SK-N-SH treated with all-trans-retinoic acid at 6 μM for 48 hours (cell line): ENCODE results near the gene LRRC4C.
A peak's percentile ranks its signal among the peaks of the same experiment; 100 is the strongest.

ENCODE experiments used
- ATAC-seq: fragments of 200-7000 bp; cut with Tn5 transposase; 3 replicates; pipeline ENCODE4 v1.9.1; 2020; ENCODE audit warnings: mild to moderate bottlenecking, moderate library complexity
- ARNTL ChIP-seq: fragments of 450-650 bp; formaldehyde crosslinking; IDR thresholded peaks from 2 replicates; pipeline ENCODE4 v1.5.0; 2020; ENCODE audit warnings: low read depth, mild to moderate bottlenecking, moderate library complexity, borderline replicate concordance
- BACH2 ChIP-seq: fragments of 250-450 bp; sonication (Bioruptor Pico); IDR thresholded peaks from 2 replicates; pipeline ENCODE4 v1.9.0; 2021; ENCODE audit warnings: mild to moderate bottlenecking, borderline replicate concordance
- ESRRG ChIP-seq: fragments of 250-450 bp; sonication (Bioruptor Pico); IDR thresholded peaks from 2 replicates; pipeline ENCODE4 v1.6.1; 2021; ENCODE audit warnings: mild to moderate bottlenecking
- GLIS3 ChIP-seq: fragments of 250-450 bp; sonication (Bioruptor Pico); IDR thresholded peaks from 2 replicates; pipeline ENCODE4 v1.5.0; 2020; ENCODE audit warnings: mild to moderate bottlenecking, moderate library complexity
- ISL1 ChIP-seq: fragments of 250-450 bp; sonication (Bioruptor Pico); IDR thresholded peaks from 2 replicates; pipeline ENCODE4 v2.1.2; 2022; ENCODE audit warnings: mild to moderate bottlenecking, moderate library complexity
- OSR1 ChIP-seq: fragments of 250-450 bp; sonication (Bioruptor Pico); IDR thresholded peaks from 2 replicates; pipeline ENCODE4 v1.8.0; 2022; ENCODE audit warnings: moderate library complexity, mild to moderate bottlenecking, inconsistent platforms
- RARB ChIP-seq: fragments of 250-450 bp; sonication (Bioruptor Pico); IDR thresholded peaks from 2 replicates; pipeline ENCODE4 v1.8.0; 2021; ENCODE audit warnings: mild to moderate bottlenecking, moderate library complexity
- SNAI2 ChIP-seq: fragments of 250-450 bp; sonication (Bioruptor Pico); IDR thresholded peaks from 2 replicates; pipeline ENCODE4 v1.5.0; 2020; ENCODE audit warnings: mild to moderate bottlenecking, moderate library complexity
- TCF4 ChIP-seq: fragments of 250-450 bp; sonication (Bioruptor Pico); IDR thresholded peaks from 2 replicates; pipeline ENCODE4 v1.8.0; 2021; ENCODE audit warnings: mild to moderate bottlenecking, moderate library complexity, borderline replicate concordance
- TOX ChIP-seq: fragments of 250-450 bp; sonication (Bioruptor Pico); IDR thresholded peaks from 2 replicates; pipeline ENCODE4 v1.8.0; 2021; ENCODE audit warnings: mild to moderate bottlenecking, moderate library complexity, borderline replicate concordance
- ZFP30 ChIP-seq: fragments of 450-650 bp; formaldehyde crosslinking; IDR thresholded peaks from 2 replicates; pipeline ENCODE4 v1.5.0; 2022; ENCODE audit warnings: mild to moderate bottlenecking, moderate library complexity
- ZNF565 ChIP-seq: fragments of 450-650 bp; formaldehyde crosslinking; conservative IDR thresholded peaks from 2 replicates; pipeline ENCODE4 v1.5.0; 2020; ENCODE audit warnings: low read depth, mild to moderate bottlenecking, moderate library complexity
- ZNF70 ChIP-seq: fragments of 450-650 bp; formaldehyde crosslinking; IDR thresholded peaks from 2 replicates; pipeline ENCODE4 v1.5.0; 2020; ENCODE audit warnings: mild to moderate bottlenecking, moderate library complexity
- ZNF8 ChIP-seq: fragments of 450-650 bp; formaldehyde crosslinking; IDR thresholded peaks from 2 replicates; pipeline ENCODE4 v1.5.0; 2020; ENCODE audit warnings: mild to moderate bottlenecking, moderate library complexity
- TF ChIP-seq, protein P1 (sequence below): fragments of 250-450 bp; sonication (Bioruptor Pico); IDR thresholded peaks from 2 replicates; pipeline ENCODE4 v1.5.1; 2021; ENCODE audit warnings: mild to moderate bottlenecking, moderate library complexity
- TF ChIP-seq, protein P2 (sequence below): fragments of 250-450 bp; sonication (Bioruptor Pico); IDR thresholded peaks from 2 replicates; pipeline ENCODE4 v1.8.0; 2021; ENCODE audit warnings: low read depth, mild to moderate bottlenecking, moderate library complexity, borderline replicate concordance
- TF ChIP-seq, protein P3 (sequence below): fragments of 250-450 bp; sonication (Bioruptor Pico); IDR thresholded peaks from 2 replicates; pipeline ENCODE4 v1.5.0; 2020; ENCODE audit warnings: mild to moderate bottlenecking, moderate library complexity

LRRC4C gene

DNA sequence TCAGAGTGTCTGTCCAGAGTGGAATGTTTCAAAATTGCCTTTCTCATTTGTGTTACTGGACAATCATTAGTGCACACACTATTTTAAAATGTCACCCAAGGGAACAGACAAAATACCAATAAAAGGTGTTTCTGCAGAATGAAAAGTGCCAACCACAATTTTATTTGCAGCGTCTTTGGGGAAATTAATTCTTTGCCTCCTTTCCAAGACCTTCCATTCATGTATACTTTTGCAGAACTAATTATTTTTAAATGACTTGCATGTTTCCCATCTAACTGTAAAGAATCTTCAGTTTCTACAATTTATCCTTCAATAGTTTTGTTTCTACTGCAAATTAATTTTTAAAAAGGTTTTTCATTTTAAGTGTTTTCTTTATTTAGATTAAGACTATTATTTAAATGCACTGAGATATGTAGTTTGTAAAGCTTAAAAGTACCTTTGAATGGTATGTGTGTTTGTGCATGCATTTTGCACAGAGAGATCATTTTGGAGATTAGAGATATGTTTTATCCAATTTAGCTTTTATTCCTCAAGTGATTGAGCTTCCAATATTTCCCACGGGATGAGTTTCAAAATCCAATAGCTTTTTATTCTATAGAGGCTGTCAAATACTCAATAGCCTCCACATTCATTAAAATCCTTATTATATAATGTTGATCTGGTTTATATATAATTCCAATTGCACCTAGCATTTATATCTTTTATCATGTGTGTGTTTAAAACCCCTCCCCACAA is 1235.7 kb downstream of the LRRC4C start:
- no peak for TF ChIP-seq GLIS3 (CRISPR knock-in tag)
- TF ChIP-seq, protein P1, sequence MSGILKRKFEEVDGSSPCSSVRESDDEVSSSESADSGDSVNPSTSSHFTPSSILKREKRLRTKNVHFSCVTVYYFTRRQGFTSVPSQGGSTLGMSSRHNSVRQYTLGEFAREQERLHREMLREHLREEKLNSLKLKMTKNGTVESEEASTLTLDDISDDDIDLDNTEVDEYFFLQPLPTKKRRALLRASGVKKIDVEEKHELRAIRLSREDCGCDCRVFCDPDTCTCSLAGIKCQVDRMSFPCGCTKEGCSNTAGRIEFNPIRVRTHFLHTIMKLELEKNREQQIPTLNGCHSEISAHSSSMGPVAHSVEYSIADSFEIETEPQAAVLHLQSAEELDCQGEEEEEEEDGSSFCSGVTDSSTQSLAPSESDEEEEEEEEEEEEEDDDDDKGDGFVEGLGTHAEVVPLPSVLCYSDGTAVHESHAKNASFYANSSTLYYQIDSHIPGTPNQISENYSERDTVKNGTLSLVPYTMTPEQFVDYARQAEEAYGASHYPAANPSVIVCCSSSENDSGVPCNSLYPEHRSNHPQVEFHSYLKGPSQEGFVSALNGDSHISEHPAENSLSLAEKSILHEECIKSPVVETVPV (CRISPR knock-in tag), result no peak
- TF ChIP-seq ARNTL (CRISPR knock-in tag), result no peak
- TF ChIP-seq ESRRG, result no peak
- no peak for TF ChIP-seq SNAI2 (CRISPR knock-in tag)
- TF ChIP-seq, protein P2, sequence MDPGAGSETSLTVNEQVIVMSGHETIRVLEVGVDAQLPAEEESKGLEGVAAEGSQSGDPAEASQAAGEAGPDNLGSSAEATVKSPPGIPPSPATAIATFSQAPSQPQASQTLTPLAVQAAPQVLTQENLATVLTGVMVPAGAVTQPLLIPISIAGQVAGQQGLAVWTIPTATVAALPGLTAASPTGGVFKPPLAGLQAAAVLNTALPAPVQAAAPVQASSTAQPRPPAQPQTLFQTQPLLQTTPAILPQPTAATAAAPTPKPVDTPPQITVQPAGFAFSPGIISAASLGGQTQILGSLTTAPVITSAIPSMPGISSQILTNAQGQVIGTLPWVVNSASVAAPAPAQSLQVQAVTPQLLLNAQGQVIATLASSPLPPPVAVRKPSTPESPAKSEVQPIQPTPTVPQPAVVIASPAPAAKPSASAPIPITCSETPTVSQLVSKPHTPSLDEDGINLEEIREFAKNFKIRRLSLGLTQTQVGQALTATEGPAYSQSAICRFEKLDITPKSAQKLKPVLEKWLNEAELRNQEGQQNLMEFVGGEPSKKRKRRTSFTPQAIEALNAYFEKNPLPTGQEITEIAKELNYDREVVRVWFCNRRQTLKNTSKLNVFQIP (CRISPR knock-in tag), result no peak
- no peak for TF ChIP-seq TCF4
- no peak for TF ChIP-seq ZFP30 (CRISPR knock-in tag)
- TF ChIP-seq OSR1, result no peak
- TF ChIP-seq ZNF565 (CRISPR knock-in tag), result no peak
- no peak for TF ChIP-seq ZNF8 (CRISPR knock-in tag)
- no peak for TF ChIP-seq TOX (CRISPR knock-in tag)
- no peak for TF ChIP-seq ZNF70
- TF ChIP-seq BACH2 (CRISPR knock-in tag), result no peak
- TF ChIP-seq, all 23 proteins: peak for 0

DNA sequence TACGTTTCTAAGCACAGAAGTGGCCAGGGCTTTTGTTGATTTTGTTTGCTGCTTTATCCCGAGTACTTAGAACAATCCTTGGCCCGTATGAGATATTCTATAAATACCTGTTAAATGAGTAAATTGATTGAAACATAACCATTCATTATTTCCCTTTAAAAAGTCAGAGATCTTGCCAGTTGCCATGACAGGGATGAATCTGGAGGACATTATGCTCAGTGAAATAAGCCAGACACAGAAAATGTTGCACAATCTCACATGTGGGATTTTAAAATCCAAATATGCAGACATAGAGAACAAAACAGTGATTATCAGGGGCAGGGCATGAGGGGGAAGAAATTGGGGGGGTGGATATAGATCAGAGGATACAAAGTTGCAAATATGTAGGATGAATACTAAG is 1240.1 kb downstream of the LRRC4C start:
- ATAC-seq, result no peak
- TF ChIP-seq TCF4, result peak; percentile 82
- no peak for TF ChIP-seq BACH2 (CRISPR knock-in tag)
- no peak for TF ChIP-seq ARNTL (CRISPR knock-in tag)
- no peak for TF ChIP-seq OSR1
- TF ChIP-seq, protein P1 (CRISPR knock-in tag), result no peak
- TF ChIP-seq, protein P3, sequence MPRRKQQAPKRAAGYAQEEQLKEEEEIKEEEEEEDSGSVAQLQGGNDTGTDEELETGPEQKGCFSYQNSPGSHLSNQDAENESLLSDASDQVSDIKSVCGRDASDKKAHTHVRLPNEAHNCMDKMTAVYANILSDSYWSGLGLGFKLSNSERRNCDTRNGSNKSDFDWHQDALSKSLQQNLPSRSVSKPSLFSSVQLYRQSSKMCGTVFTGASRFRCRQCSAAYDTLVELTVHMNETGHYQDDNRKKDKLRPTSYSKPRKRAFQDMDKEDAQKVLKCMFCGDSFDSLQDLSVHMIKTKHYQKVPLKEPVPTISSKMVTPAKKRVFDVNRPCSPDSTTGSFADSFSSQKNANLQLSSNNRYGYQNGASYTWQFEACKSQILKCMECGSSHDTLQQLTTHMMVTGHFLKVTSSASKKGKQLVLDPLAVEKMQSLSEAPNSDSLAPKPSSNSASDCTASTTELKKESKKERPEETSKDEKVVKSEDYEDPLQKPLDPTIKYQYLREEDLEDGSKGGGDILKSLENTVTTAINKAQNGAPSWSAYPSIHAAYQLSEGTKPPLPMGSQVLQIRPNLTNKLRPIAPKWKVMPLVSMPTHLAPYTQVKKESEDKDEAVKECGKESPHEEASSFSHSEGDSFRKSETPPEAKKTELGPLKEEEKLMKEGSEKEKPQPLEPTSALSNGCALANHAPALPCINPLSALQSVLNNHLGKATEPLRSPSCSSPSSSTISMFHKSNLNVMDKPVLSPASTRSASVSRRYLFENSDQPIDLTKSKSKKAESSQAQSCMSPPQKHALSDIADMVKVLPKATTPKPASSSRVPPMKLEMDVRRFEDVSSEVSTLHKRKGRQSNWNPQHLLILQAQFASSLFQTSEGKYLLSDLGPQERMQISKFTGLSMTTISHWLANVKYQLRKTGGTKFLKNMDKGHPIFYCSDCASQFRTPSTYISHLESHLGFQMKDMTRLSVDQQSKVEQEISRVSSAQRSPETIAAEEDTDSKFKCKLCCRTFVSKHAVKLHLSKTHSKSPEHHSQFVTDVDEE (CRISPR knock-in tag), result peak; percentile 57; the same call in 1 of the 2 replicates
- TF ChIP-seq GLIS3 (CRISPR knock-in tag), result no peak
- no peak for TF ChIP-seq ZNF70
- TF ChIP-seq ISL1 (CRISPR knock-in tag), result peak; percentile 92

More for the DNA sequence above, 1235.7 kb downstream of the LRRC4C start:
- ATAC-seq, result no peak

DNA sequence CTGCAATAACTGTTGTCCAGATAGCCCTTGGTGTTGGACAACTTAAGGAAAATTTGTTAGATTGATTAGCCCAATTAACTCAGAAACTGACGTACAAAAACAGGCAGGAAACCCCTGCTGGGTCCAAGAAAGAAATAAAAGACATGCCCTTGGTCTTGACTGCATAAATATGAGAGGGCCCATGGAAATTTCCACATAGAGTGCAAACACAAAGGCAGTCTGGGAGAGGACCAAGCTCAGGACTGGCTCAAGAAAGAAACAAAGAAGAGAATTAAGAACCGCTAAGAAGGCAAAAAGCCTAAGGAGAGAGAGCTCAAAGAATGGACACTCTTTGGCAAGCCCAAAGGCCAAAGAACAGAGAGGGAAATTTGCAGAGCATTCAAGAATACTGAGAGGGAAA is 1243.9 kb downstream of the LRRC4C start:
- no peak for ATAC-seq
- TF ChIP-seq, protein P2 (CRISPR knock-in tag), result no peak
- no peak for TF ChIP-seq TOX (CRISPR knock-in tag)

DNA sequence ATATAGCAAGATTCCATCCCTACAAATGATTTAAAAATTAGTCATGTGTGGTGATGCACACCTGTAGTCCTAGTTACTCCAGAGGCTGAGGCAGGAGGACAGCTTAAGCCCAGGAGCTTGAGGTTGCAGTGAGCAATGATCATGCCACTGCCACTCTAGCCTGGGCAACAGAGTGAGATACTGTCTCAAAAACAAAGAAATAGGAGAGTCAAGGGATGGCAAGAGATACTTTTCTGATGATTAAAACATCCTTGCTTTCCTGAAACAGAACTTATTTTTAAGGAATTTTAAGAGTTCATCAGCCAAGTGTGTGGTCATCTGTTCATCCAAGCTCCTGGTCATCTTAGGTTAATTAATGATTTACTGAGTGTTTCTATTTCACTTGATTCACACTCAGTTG is 1252.0 kb downstream of the LRRC4C start:
- TF ChIP-seq ZFP30 (CRISPR knock-in tag) (no peak), RARB (CRISPR knock-in tag) (no peak), ZNF70 (no peak), GLIS3 (CRISPR knock-in tag) (no peak), TCF4 (no peak), BACH2 (CRISPR knock-in tag) (no peak), SNAI2 (CRISPR knock-in tag) (no peak), ESRRG (no peak)
- TF ChIP-seq, protein P3 (CRISPR knock-in tag), result no peak
- TF ChIP-seq, protein P1 (CRISPR knock-in tag), result no peak
- ATAC-seq, result no peak
